ENCODE data around the gene HORMAD2.

The HORMAD2 gene

DNA sequence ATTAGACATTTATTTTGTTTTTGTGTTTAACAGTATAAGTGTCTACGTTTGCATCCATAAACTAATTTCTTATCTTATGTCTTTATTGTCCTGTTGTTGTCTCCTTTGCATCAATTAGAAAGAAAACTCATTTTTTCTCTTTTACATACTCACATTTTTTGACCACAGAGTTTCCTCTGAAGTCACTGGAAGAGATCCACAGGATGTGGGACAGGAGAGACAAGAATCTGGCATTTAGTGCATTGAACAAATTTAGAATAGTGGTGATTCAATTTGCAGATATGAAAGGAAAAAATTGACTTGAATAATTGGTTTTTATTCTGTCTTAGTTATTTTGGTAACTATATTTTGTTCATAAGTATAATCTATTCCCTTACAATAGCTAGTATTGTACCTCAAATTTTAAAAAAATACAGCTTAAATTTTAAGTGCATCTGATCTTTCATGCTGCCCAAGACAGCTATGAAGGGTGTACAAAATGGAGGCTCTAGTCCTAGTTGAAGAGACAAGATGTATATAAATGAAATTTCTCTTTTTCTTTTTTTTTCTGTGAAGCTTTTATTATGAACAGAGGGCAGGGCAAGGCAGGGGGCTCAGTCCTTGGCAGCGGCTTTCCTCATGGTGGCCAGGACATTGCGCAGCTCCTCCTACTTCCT is 24.4 kb downstream of the HORMAD2 start:
- no peak overlapping the region for H3K4me3 ChIP-seq (ENCODE audit: low read depth, low read length)

DNA sequence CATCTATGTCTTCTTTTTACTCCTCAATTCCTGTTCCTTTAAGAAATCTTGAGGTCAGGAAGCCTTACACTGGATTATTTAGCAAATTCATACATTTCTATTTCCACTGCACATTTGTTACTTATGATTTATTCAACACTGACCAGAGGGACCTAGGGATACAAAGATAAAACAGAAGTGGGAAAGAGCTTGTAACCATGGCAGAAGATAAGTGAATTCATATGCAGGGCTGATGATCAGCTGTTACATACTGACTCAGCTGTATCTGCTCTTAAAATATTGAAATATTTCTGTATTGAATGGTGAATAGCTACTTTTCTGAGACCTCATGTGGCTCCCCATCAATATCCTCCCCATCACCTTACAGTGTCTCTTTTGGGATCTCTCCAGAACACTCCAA is 25.2 kb downstream of the HORMAD2 start:
- no peak overlapping the region for H3K4me3 ChIP-seq (ENCODE audit: low read depth, low read length)

GRCh38 chr22:30113494-30113893 is 33.2 kb downstream of the HORMAD2 start:
- H3K4me3 ChIP-seq (ENCODE audit: low read depth, low read length): no peak overlapping the region

DNA sequence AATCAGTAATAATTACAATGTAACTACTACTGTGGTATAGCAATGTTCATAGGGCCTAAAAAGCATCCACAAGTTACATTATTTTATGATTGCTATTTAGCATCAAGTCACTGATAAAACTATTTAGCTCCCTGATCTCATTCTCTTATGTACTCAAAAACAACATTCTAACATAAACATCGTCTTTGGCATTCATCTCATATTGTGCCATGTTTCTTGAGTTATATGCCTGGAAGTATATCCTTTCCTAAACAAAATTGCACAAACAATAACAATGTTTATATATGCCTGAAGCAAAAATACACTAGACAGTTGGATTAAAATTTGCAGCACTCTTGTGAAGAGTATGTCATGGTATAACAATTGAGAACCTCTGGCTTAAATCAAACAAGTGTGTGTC is 34.1 kb downstream of the HORMAD2 start:
- no peak overlapping the region for H3K4me3 ChIP-seq (ENCODE audit: low read depth, low read length)

DNA sequence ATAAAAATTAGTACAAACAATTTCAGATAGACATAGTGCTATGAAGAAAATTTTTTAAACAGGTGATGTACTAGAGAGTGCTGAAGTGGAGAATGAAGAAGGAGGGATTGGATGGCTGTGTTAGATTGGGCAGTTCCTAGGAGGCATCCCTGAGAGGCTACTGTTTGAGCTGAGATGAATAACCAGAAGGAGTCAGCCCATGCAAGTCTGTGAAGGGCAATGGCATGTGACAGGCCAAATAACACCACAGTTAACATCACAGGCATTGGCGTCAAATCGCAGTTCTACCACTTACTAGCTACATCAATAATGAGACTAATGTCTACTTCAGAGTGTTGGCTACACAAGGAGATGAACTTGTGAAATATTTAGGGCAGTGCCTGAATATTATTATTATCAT is 35.4 kb downstream of the HORMAD2 start:
- H3K4me3 ChIP-seq (ENCODE audit: low read depth, low read length): no peak overlapping the region

GRCh38 chr22:30116362-30117117 is 36.3 kb downstream of the HORMAD2 start:
- no peak overlapping the region for H3K4me3 ChIP-seq (ENCODE audit: low read depth, low read length)

DNA sequence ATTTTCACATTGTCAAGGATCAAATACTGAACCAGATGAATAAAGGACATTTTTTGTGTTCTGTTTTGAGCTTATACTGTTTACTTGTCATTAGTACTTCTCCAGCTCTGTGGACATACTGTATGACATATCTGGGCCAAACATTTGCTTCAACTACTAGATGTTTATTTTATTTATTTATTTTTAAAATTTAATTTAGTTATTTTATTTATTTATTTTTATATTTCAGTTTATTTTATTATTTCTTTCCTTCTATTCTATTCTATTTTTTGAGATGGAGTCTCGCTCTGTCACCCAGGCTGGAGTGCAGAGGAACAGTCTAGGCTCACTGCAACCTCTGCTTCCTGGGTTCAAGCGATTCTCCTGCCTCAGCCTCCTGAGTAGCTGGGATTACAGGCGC is 37.0 kb downstream of the HORMAD2 start:
- H3K4me3 ChIP-seq (ENCODE audit: low read depth, low read length): no peak overlapping the region

GRCh38 chr22:30118291-30118690 is 38.0 kb downstream of the HORMAD2 start:
- no peak overlapping the region for H3K4me3 ChIP-seq (ENCODE audit: low read depth, low read length)

GRCh38 chr22:30121960-30122359 is 41.7 kb downstream of the HORMAD2 start:
- H3K4me3 ChIP-seq (ENCODE audit: low read depth, low read length): no peak overlapping the region

DNA sequence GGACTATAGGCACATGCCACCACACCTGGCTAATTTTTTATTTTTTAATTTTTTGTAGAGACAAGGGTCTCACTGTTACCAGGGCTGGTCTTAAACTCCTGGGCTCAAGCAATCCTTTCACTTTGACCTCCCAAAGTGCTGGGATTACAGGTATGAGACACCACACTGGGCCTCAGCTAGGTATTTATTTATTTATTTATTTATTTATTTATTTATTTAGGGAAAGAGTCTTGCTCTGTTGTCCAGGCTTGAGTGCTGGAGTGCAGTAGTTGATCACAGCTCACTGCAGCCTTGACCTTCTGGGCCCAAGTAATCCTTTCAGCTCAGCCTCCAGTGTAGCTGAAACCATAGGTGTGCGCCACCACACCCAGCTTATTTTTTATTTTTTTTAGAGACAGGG is 43.2 kb downstream of the HORMAD2 start:
- H3K4me3 ChIP-seq (ENCODE audit: low read depth, low read length): no peak overlapping the region

DNA sequence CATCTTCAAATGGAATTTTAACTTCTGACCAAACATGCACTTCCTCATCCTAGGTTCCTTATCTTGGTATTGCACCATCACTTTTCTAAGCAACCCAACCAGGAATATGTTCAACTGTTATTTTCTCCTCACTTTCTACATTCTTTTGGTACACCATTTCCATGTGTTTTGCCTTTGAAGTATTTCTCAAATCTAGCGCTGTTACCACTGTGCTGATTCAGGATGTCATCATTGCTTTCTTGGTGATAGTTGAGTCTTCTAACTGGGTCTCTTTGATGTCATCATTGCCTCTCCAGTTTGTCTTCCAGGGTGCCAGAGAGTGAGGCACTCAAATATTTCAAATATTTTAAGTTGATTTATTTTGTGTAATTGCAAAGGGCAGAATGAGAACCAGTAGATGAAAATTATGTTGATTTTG is 47.5 kb downstream of the HORMAD2 start:
- H3K4me3 ChIP-seq (ENCODE audit: low read depth, low read length): no peak overlapping the region

DNA sequence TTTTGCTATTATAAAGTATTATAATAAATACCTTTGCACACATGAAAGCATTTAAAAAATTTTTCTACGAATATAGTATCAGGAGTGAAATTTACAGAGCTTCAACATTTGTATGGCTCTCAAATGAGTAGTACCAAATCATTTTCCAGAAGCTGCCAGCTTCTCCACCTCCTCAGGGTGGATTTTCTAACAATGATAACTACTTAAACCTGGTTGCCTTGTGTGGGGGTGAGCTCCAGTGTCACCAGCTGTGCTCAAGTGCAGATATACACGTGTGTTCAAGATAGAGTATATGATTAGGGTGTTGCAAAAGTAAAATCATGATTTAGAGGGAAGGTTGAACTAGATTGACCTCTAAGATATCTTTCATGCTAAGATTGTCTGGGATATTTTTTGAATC is 48.2 kb downstream of the HORMAD2 start:
- no peak overlapping the region for H3K4me3 ChIP-seq (ENCODE audit: low read depth, low read length)

- H3K4me3 ChIP-seq (ENCODE audit: low read depth, low read length): no peak overlapping the region
Measured at GRCh38 chr22:30129636-30130035, 49.4 kb downstream of the HORMAD2 start.

DNA sequence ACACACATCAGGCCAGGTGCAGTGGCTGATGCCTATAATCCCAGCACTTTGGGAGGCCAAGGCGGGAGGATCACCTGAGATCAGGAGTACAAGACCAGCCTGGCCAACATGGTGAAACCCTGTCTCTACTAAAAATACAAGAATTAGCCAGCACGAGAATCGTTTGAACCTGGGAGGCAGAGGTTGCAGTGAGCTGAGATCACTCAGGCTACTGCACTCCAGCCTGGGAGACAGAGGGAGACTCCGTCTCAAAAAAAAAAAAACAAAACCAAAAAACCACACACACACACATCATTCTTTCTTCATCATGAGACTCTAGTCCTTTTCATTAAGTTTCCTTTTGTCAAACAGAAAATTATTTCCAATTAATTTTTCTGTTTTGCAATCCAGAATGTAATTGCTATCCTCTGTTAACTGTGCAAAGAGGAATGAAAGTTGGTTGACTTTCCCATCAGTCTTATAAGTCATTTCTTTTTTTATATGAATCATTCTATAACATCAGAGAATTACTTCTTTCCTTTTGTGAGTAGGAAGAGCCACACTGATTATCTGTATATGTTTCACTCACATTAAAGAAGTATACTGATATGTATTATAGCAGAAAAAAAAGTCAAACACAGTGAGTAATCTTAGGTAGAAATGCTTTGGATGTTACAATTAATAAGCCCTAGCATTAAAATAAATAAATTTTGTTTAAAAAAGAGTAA is 52.2 kb downstream of the HORMAD2 start:
- H3K4me3 ChIP-seq (ENCODE audit: low read depth, low read length): no peak overlapping the region

DNA sequence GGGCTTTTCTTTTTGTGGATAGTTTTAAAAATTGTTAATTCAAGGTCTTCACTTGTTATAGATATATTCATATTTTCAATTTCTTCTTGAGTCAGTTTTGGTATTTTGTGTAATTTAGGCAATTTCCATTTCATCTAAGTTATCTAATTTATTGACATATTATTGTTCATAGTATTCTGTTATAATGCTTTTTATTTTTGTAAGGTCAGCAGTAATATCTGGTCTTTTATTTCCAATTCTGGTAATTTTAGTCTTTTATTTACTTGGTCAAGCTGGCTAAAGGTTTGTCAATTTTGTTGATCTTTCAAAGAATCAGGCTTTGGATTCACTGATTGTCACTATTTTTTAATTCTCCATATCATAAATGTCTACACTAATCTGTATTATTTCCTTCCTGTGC is 60.1 kb downstream of the HORMAD2 start:
- no peak overlapping the region for H3K4me3 ChIP-seq (ENCODE audit: low read depth, low read length)

DNA sequence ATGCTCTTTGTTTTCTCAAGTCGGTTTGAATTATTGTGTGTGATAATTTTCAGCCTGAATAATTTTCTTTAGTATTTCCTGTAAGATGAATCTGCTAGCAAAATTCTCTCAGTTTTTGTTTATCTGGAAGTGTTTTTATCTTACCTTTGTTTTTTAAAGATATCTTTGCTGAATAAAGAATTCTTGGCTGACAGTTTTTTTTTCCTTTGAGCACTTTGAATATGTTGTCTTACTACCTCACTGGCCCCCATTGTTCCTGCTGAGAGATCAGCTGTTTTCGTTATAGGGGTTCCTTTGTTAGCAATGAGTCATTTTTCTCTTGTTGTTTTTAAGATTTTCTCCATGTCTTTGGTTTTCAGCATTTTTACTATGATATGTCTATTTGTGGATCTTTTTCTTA is 63.0 kb downstream of the HORMAD2 start:
- H3K4me3 ChIP-seq (ENCODE audit: low read depth, low read length): no peak overlapping the region

GRCh38 chr22:30144391-30144790 is 64.1 kb downstream of the HORMAD2 start:
- no peak overlapping the region for H3K4me3 ChIP-seq (ENCODE audit: low read depth, low read length)

DNA sequence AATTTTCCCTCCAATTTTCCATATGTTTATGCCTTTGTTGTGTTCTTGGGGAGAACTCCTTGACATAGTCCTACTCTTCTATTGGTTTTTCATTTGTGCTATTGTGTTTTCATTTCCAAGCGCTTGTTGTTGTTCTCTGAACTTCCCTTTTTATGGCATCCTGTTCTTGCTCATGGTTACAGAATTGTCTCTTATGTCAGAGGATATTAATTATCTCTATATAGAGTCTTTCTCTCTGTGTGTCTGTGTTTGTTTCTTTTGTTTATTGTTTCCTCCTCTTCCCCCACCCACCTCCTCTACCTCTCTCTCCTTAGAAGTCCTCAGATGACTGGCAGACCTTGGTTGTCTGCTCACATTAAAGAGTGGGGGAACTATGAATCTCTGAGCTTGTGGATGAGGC is 69.9 kb downstream of the HORMAD2 start:
- no peak overlapping the region for H3K4me3 ChIP-seq (ENCODE audit: low read depth, low read length)

GRCh38 chr22:30158277-30158676 is 78.0 kb downstream of the HORMAD2 start:
- no peak overlapping the region for H3K4me3 ChIP-seq (ENCODE audit: low read depth, low read length)

DNA sequence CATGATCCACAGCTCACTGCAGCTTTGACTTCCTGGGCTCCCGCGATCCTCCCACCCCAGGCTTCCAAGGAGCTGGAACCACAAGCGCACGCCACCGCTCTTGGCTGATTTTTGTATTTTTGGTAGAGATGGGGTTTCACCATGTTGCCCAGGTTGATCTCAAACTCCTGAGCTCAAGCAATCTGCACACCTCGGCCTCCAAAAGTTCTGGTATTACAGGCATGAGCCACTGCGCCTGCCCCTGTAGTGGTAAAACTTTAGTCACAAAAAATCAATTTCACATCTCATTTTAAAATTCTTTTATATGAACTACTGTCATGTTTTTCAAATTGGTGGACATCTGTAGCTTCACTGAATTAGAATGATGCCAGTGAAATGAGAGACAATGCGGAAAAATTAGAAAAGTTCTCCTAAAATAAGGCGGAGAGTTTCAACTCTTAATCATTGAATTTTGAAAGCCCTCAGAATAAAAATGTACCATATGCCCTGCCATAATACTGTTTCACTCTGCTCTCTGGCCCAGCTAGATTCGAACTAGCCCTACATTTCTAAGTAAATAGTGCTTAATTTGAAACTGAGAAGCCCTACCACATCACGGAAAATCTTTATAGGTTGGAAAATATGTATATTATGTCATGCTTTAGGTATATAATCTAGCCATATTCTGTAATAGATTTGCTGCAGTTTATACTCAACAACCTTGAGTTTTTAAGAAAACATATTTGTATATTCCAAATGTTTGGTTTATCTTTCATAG is 78.7 kb downstream of the HORMAD2 start:
- H3K4me3 ChIP-seq (ENCODE audit: low read depth, low read length): no peak overlapping the region

GRCh38 chr22:30159561-30160353 is 79.5 kb downstream of the HORMAD2 start:
- H3K4me3 ChIP-seq (ENCODE audit: low read depth, low read length): no peak overlapping the region
